CD4-positive, alpha-beta T cell treated with Interleukin-6 at 100 ng/mL for 8 hours (primary cell): Measurements from ENCODE around the gene IFITM2.
"Not testable (repeated sequence)": the region's sequence is repeated elsewhere in the genome, so short reads cannot be mapped to it uniquely, and the experiment has no call there.

Experiments used
- DNase-seq: peaks from one replicate; pipeline ENCODE4 v3.0.0-alpha.2; 2020; ENCODE audit warnings: mixed read lengths, low spot score

IFITM2 gene

DNA sequence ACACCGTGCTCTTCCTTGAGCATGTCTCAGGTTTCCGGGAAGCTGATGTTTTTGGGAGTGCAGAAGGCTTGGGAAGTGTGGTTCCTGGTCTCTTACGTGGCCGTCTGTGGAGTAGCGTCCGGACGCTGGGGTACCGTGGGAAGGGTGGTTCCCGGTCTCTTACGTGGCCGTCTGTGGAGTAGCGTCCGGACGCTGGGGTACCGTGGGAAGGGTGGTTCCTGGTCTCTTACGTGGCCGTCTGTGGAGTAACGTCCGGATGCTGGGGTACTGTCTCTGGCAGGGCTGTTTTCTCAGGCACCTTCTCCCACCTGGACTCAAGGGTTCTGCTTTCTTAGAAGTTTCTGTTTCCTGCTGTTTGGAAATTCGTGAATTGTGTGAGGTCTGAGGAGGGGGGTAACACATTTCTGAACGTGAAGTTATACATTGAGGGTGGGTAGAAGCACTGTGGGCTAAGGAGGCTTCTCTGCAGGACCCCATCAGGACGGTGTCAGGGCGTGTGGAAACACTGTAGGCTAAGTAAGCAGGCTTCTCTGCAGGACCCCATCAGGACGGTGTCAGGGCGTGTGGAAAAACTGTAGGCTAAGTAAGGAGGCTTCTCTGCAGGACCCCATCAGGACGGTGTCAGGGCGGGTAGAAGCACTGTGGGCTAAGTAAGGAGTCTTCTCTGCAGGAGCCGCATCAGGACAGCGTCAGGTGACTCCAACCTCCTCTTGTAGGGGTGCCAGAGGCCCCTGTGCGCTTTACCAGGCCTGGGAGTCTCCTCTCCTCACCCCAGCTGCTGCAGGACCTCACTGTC, 18.4 kb downstream of the IFITM2 start:
- no peak for DNase-seq

DNA sequence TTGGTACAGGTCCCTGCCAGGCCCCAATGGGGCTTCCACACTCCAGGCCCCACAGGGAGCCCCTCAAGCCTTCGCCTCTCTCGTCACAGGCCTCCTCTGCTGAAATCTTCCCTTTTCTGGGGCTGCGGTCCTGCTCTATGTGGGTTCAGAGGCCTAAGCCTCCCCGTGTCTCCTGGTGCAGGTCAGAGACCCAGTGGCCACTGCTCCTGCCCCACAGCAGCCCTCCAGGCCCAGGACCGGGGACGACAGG, 18.9 kb downstream of the IFITM2 start:
- no peak for DNase-seq

DNA sequence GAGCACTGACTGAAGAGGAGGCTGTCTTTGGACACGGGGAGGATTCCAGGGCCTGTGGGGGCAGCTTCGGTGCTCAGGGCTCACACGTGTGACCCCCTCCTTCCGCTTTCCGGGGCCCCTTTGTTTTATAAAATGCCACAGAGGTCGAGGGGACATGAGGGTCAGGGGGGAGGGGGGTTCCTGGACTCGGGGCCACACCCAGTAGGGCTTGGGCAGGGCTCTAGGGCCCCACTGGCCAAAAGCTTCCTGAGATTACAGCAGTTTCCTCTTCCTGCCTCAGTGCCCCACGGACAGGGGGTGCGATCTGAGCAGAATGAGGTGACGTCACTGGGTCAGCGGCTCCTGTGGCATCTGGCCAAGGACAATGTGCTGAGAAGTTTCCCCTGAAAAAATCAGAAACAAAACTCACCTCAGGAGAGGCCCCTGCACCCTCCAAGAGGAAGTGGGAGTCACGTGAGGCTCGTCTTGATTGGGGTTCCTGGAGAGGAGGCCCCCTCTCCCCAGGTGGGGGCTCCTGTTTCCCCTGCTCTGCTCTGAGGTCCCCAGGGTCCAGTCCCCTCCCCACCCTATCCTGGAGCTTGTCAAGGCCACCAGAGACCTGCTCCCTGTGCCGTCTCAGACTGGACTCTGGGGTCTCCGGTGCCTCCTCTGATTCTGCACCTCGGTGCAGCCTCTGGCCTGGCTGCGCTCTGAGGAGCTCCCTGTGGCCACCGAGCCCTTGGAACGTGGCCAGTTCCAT, 19.4 kb downstream of the IFITM2 start:
- DNase-seq: peak; percentile 77

DNA sequence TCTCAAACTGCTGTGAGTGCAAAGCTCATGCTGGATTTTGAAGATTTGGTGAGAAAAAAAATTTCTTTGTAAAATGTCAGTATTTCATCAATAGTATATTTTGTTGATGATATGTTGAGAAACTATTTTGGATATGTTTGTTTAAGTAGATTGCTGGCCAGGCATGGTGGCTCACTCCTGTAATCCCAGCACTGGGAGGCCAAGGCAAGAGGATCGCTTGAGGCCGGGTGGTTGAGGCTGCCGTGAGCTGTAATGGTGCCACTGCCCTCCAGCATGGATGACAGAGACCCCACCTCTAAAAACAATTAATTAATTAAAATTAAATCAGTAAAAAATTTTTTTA, 19.9 kb downstream of the IFITM2 start:
- DNase-seq: no peak

DNA sequence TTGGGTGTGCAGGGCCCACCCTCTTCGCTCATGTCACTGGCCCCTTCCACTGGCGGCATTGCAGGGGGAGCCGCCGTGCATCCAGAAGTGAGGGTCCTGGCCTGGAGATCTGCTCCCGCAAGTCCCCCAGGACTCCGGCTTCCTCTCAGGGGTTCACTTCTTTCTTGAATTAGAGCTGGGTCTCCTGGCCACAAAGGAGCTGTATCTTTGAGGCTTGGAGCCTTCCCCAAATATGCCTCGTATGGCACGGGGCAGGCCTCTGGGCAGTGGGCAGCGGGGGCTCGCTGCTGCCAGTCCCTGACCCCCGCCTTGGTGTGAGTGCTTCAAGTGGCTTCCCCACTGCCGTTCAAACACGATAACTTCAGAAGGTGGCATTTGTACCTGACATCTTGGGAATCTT, 20.4 kb downstream of the IFITM2 start:
- no peak for DNase-seq

DNA sequence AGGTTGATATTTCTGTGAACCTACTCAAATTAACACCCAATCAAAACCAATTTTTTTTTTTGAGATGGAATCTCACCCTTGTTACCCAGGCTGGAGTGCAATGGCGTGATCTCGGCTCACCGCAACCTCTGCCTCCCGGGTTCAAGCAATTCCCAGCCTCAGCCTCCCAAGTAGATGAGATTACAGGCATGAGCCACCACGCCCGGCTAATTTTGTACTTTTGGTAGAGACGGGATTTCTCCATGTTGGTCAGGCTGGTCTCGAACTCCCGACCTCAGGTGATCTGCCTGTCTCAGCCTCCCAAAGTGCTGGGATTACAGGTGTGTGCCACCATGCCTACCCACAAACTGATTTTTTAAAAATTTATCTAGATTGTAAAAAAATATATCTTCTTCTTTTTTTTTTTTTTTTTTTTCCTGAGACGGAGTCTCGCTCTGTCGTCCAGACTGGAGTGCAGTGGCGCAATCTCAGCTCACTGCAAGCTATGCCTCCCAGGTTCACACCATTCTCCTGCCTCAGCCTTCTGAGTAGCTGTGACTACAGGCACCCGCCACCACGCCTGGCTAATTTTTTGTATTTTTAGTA, 21.0 kb downstream of the IFITM2 start:
- not testable (repeated sequence) for DNase-seq

DNA sequence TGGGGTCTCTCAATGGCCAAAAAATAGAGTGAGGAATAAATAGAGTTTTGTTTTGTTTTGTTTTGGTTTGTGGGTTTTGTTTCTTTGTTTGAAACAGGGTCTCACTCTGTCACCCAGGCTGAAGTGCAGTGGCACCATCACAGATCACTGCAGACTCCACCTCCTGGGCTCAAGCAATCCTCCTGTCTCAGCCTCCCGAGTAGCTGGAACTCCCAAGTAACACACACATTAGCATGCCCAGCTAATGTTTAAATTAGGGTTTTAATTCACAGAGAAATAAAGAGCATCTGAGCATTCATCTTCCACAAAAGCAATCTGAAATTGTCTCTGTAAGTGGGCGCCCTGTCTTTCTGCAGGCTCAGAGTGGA, 22.3 kb downstream of the IFITM2 start:
- DNase-seq: no peak

DNA sequence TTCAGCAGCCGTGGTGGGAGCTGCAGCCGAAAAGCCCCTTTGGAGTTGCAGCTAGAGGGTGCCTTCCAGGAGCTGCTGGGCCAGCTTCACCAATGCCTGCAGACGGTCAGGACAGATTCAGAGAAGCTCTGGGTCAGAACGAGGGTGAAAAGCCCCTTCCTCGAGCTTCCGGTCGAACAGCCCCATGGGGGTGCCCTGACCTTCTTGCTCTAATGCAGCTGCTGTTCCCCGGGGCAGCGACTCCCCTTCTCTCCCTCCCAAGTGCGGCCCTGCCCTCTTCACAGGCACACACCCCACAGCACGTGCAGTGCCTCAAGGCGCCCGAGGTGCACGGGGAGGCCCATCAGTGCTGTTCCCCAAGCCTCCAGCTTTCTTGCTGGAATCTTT, 22.7 kb downstream of the IFITM2 start:
- no peak for DNase-seq

DNA sequence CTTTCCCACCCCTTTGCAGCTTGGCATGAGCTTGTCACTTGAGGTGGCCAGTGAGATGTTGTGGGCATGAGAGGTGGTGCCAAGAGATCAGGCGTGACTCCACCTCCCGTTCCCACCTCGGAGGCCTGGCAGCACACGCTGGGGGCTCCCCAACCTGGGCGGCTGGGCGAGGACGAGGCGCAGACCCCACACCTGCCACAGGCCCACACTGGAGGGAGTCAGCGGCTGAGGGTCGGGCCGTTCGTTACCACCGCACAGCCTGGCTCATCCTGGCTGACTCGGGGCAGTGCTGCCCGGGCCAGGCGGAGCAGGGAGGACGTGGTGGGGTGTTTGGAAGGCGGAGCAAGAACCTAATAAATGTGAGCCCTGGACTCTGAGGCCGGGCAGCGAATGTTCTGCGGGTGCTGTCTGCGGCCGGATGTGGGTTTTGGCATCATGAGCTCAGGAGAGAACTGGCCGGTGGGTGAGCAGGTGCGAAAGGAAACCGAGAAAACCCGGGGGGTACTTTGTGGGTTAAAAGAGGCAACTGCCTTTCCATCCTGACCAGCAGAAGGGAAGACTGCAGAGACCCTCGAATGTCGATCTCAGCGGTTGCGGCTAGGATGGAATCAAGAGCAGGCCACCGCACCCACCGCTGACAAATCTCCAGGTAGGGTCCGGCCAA, 23.2 kb downstream of the IFITM2 start:
- DNase-seq: no peak

DNA sequence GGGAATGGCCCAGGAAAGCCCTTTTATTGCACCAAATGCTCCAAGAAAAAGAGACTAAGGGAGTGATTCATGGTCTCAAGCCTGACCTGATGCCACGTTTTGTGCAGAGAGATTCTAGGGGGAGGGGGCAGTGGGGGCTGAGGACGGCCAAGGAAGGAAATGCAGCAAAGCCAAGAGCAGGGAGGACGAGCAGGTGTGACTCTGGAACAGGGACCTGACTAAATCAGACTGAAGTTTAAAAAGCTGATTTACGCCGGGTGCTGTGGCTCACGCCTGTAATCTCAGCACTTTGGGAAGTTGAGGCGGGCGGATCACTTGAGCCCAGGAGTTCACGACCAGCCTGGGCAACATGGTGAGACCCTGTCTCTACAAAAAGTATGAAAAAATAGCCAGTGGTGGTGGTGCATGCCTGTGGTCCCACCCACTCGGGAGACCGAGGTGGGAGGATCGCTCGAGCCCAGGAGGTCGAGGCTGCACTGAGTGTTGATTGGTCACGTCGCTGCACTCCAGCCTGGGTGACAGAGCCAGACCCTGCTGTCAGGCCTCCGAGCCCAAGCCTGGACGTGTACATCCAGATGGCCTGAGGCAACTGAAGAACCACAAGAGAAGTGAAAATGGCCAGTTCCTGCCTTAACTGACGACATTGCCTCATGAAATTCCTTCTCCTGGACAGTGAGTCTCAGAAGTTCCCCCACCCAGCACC, 23.9 kb downstream of the IFITM2 start:
- DNase-seq: no peak

DNA sequence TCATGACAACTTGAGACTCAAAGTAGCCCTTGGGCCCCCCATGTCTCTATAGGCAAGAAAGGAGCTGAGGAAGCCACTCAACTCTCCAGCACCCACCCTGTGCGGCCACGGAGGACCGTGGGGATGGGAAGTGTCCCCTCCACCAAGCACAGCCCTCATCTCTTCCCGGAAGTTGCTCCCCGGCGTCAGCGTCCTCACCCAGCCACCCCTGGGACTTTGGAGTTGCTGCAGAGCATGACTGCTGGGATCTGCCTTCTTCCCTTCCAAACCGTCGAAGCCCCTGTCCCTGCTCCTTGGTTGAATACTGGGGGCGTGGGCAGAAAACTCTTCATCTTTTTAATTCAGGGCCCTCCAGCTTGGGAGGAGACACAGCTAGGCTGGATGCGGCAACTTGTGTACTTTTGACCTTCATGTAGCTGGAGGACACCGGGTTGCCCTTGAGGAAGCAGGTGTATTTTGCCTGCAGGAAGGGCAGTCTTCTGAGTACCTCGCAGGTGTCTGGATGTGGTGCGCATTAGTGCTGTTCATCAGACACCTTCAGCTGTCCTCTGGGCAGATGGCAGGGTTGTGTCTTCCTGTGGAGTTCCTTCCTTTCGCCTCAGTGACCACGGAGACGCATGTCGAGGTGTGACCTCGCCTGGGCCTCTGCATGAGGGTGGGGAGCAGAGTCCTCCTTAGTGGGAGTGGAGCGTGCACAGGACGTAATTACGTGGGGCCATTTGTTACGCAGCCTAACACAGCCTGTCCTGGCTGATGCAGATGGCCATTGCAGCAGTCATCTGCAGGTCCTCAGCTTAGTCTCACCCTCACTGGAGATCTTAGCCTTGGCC, 25.2 kb downstream of the IFITM2 start:
- DNase-seq: no peak

DNA sequence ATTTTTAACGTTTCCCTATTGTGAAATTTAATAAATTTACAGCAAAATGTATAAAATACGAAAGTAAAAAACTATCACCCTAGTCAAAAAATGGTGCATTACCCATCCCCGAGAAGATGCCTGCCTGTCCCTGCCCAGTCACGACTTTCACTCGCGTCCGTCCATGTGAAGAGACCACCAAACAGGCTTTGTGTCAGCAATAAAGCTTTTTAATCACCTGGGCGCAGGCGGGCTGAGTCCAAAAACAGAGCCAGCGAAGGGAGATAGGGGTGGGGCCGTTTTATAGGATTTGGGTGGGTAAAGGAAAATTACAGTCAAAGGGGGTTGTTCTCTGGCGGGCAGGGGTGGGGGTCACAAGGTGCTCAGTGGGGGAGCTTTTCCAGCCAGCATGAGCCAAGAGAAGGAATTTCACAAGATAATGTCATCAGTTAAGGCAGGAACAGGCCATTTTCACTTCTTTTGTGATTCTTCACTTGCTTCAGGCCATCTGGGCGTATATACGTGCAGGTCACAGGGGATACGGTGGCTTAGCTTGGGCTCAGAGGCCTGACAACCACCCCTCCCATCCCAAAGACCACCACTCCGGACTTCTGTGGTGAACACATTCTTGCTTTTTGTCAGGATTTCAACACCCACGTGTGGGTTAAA, 26.1 kb downstream of the IFITM2 start:
- not testable (repeated sequence) for DNase-seq

DNA sequence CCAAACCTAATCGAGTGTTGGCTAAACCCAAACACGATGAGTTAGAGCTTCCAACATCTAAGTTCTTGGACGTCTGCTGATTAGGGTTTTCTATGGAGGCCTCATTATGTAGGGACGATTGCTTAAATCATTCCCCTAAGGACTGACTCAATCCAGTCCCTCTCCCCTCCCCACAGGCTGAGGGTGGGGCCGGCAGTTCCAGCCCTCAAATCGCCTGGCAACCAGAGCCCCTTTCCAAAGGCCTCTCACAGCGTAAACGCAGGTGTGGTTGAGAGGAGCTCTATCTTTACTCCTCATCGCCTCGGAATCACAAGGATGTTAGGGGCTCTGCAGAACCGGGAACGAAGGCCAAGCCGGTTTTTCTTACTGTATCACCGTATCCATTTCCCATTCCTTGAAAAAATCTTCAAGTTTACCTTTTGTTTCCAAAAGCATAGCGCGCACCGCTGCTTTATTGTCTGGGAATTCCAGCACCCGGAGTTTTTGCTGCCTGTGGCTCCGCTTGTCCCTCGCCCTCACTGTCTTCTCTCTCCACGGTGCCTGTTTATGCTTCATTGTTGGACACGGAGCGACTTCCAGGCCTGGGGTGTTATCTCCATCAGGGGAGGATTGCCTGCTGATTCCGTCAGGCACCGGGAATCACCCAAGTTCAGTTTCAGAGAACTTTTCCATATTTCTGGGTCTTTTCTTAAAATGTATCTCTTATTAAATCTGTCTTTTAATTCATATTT, 26.8 kb downstream of the IFITM2 start:
- DNase-seq: no peak

DNA sequence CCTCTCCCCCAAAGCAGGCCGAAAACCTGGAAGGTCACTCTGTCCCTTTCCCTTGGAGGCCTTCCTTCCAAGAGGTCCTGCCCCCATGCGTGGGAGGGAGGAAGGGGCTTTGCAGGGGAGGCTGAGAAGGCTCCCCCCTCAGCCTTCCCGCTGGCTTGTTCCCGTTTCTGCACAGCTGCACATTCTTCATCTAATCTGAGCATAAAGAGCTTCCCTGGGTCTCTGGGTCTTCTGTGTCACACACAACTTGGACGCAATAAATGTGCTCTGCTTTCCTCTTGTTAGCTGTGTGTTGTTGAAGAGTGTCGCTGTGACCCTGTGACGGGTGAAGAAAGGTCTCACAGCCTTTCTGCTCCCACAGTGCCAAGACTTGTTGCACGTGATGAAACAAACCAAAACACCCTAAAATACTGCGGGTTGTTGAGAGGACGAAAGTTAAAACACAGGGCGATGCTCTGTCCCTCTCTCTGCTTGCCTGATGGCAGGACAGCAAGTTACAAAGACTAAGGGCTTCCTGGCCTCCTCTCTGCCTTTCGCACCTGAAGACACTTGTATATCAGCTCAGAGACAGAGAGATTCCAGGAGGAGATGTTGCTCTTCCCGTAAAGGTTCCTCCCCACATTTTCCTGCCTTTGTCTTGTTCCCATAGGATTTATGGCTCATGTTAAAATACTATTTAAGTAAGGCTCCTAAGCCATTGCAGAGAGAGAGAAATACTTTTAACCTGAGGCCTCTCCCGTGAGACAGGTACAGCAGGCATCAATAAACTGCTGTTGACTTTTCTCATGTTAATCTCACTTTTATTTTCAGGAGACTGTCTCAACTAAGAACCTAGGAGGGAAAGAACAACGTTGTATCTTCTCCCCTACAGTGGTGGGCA, 28.4 kb downstream of the IFITM2 start:
- DNase-seq: no peak

DNA sequence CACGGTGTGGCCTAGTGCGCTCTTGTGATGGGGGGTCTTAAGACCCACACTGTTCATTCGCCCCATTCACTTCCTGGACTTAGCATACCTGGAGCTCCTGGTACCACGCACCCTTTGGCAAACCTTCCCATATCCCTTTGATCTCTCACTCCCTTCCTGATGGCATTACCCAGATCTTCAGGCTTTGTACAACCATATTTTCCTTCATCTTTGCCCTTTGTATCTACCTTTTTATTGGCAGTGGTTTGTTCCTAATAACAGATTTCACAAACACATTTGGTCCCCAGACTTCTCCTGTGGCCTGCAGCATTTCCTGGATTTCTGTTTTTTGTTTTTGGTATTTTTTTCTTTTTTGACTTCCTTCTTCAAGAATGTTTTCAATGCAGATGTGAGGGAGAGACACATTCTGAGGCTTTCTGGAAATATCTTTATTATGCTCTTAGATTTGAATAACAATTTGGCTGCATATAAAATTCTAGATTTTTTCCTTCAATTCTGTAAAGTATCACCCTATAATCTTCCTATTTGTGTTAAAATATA, 29.1 kb downstream of the IFITM2 start:
- no peak for DNase-seq

DNA sequence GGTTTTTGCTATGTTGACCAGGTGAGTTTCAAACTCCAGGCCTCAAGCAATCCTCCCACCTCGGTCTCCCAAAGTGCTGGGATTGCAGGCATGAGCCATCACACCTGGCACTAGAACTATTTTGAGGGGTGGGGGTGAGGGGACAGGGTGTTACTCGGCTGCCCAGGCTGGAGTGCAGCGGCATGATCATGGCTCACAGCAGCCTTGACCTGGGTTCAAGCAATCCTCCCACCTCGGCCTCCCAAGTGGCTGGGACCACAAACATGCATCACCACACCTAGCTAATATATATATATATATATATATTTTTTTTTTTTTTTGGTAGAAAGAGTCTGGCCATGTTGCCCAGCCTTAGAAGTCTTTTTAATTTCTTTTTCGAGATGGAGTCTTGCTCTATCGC, 30.1 kb downstream of the IFITM2 start:
- DNase-seq: no peak

DNA sequence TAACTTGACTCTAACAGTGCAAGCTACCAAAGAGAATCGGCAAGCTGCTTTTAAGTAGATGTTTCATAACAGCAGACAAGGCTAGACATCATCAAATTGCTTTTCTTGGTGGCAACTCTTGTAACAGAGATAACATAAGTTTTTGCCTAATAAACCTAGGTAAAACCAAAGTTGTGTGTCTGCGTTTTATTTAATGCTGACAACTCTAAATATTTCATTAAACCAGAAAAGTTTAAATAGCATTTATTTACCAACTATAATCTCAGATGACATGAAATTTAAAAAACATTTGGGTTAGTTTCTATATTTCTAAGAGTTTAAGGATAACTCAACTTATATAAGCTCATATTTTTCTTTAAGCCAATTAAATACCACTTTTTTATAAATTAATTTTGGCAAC, 32.3 kb downstream of the IFITM2 start:
- DNase-seq: no peak

DNA sequence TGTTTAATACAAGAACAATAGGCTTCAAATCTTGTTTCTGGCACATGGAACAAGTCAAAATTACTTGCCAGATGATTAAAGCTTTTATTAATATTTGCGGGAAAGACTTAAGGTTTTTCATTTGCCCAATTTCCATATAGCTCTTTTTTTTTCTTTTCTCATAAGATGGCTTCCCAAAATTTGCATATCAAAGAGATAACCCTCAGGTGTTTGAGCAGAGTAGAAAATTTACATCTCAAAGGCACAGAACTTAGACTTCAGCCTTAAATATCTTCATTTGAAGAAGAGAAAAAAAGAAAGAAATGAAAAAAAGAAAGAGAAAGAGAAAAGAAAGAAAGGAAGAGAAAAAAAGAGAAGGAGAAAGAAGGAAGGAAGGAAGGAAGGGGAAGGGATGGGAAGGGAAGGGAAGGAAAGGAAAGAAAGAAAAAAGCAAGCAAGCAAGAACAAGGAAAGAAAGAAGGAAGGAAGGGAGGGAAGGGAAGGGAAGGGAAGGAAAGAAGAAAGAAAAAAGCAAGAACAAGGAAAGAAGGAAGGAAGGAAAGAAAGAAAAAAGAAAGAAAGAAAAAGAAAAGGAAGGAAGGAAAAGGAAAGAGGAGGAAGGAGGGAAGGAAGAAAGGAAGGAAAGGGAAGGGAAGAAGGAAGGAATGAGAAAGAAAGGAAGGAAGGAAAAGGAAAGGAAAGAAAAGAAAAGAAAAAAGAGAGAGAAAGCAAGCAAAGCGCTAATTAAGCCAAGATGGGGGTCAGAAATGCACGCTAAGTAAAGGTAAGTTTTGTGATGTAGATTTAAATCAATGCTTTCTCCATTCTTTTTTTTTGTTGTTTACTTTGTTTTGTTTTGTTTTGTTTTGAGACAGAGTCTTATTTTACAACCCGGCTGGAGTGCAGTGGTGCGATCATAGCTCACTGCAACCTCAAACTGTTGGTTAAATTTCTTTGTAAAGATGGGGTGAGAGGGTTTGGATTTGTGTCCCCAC, 33.2 kb downstream of the IFITM2 start:
- DNase-seq: no peak
